A549 treated with AZD2906 at 1 μM for 4 hours (cell line): ENCODE measurements around the gene ZNF695. TPM values are rescaled to one million over a fixed set of nuclear protein-coding genes. Genes with fewer than 3 reads are reported as not detected.

Source experiments
- total RNA-seq: library from RNA; stranded (reverse); fragments of 200-300 nt; extraction: Qiagen RNA extraction; gene quantifications from 5 replicates; pipeline ENCODE4 v1.2.3, GENCODE V29; 2022

Gene ZNF695
- 2.0 to 3.1 TPM (median 2.4 TPM) in 5 replicates for total RNA-seq

DNA sequence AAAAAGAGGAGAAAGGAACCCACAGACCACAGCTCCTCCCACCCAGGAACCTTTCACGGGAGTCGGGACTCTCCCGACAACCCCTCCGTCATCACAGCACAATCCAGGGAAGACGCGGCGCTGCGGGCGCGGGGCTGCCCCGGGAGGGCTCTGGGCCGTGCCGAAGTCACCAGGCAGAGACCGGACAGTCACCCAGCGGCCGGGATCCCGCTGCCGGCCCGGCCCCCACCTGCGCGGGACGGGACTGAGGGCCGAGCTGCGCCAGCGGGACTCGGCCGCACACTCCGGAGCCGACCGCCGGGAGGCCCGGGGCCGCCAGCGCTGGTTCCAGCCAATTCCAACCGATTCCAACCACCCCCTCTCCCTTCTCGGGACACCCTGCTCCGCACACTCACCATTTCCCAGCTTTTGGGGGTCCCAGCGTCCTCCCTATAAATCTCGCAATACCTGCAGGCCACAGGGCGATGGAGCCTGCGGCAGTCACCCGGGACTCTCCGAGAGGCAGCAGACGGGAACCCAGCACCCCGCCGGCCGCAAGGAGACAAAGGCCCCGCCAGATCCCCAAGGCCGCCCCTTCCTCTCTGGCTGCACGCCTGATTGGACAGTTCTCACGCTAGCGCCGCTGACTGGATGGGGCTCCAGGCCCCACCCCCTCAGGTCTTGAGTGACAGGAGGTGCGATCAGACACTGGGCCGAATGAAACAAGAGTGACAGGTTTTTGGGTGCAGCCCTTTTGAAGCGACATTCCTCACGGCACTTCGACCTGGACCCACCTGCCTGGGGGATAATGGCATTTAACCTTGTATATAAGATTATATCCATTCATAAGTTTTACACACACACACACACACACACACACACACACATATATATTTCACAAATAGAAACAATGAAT is at the start of gene ZNF695:
TSS of gene ZNF695 (minus strand) at position 547 of the 895 bp plus-strand sequence. CDS start at position 398, 149 bp downstream.

Other genes starting within 250 kb of the ZNF695 start
- gene AHCTF1, start 76.1 kb downstream of the ZNF695 start, total RNA-seq = 21.6 to 34.8 TPM (median 25.9 TPM) in 5 replicates
- 2.9 to 4.3 TPM (median 3.0 TPM) in 5 replicates for gene ZNF670, start 70.8 kb upstream of the ZNF695 start, total RNA-seq
- gene ZNF669, start 96.3 kb upstream of the ZNF695 start, total RNA-seq = 3.0 to 4.5 TPM (median 3.7 TPM) in 5 replicates
- gene ZNF124, start 164.0 kb upstream of the ZNF695 start, total RNA-seq = 3.8 to 5.9 TPM (median 4.3 TPM) in 5 replicates
- not detected in 5 replicates for gene VN1R5, start 248.0 kb upstream of the ZNF695 start, total RNA-seq